ENCODE measurements around the gene INPP5A.
"Not testable (repeated sequence)": the region's sequence is repeated elsewhere in the genome, so short reads cannot be mapped to it uniquely, and the experiment has no call there.

INPP5A gene

GRCh38 chr10:132503581-132504421 lies 33.8 kb upstream of the INPP5A start:
- no peak for DNase-seq (ENCODE audit: low read depth)

- no peak for DNase-seq (ENCODE audit: low read depth)
Observed at GRCh38 chr10:132504501-132505272, 32.9 kb upstream of the INPP5A start.

- DNase-seq (ENCODE audit: low read depth), result not testable (repeated sequence)
Observed at GRCh38 chr10:132505546-132505945, 32.0 kb upstream of the INPP5A start.

- DNase-seq (ENCODE audit: low read depth), result no peak
Observed at GRCh38 chr10:132506711-132507408, 30.7 kb upstream of the INPP5A start.

GRCh38 chr10:132507409-132507955 lies 30.1 kb upstream of the INPP5A start:
- DNase-seq (ENCODE audit: low read depth), result no peak

- no peak for DNase-seq (ENCODE audit: low read depth)
Observed at GRCh38 chr10:132507956-132508490, 29.6 kb upstream of the INPP5A start.

GRCh38 chr10:132508581-132509443 lies 28.8 kb upstream of the INPP5A start:
- no peak for DNase-seq (ENCODE audit: low read depth)

GRCh38 chr10:132509506-132510173 lies 27.9 kb upstream of the INPP5A start:
- no peak for DNase-seq (ENCODE audit: low read depth)

- DNase-seq (ENCODE audit: low read depth), result no peak
Observed at GRCh38 chr10:132510174-132510611, 27.4 kb upstream of the INPP5A start.

- DNase-seq (ENCODE audit: low read depth), result no peak
Observed at GRCh38 chr10:132511121-132512051, 26.2 kb upstream of the INPP5A start.

- no peak for DNase-seq (ENCODE audit: low read depth)
Observed at GRCh38 chr10:132512052-132512442, 25.5 kb upstream of the INPP5A start.

GRCh38 chr10:132512693-132513345 lies 24.8 kb upstream of the INPP5A start:
- DNase-seq (ENCODE audit: low read depth), result no peak

GRCh38 chr10:132514821-132515520 lies 22.6 kb upstream of the INPP5A start:
- no peak for DNase-seq (ENCODE audit: low read depth)

GRCh38 chr10:132515811-132516726 lies 21.5 kb upstream of the INPP5A start:
- no peak for DNase-seq (ENCODE audit: low read depth)

- no peak for DNase-seq (ENCODE audit: low read depth)
Observed at GRCh38 chr10:132516771-132517725, 20.5 kb upstream of the INPP5A start.

All from activated T-cell treated with anti-CD3 and anti-CD28 coated beads for 48 hours (primary cell).